HL-60/S4 (cell line): ENCODE measurements around the gene PTPDC1.

Experiments
- in situ Hi-C: fragments of 300-500 bp; cut with MboI; formaldehyde crosslinking; loops from 2 replicates; pipeline ENCODE4 v1.14.3; 2022; ENCODE audit warnings: low sequenced_read_pairs

The PTPDC1 gene

GRCh38 chr9:94084314-94084713, at the start of gene PTPDC1:
Gene PTPDC1, plus strand, starts transcription at chr9:94084464. Its CDS starts 67 bp downstream, at chr9:94084531.
- in situ Hi-C loops = no loop called here

GRCh38 chr9:94034511-94034910, 49.8 kb upstream of the PTPDC1 start:
- in situ Hi-C loops = no loop called here

- in situ Hi-C loops = no loop called here
These were observed 44.5 kb upstream of the PTPDC1 start for GRCh38 chr9:94039786-94040185.

- in situ Hi-C loops = no loop called here
These were observed 41.5 kb upstream of the PTPDC1 start for GRCh38 chr9:94042516-94043360.

GRCh38 chr9:94054716-94055115, 29.5 kb upstream of the PTPDC1 start:
- in situ Hi-C loops = no loop called here

GRCh38 chr9:94056442-94056974, 27.8 kb upstream of the PTPDC1 start:
- in situ Hi-C loops = no loop called here

GRCh38 chr9:94057918-94058317, 26.3 kb upstream of the PTPDC1 start:
- in situ Hi-C loops = no loop called here

- in situ Hi-C loops = loop anchor here (10.0 kb wide), 1 partner anchor 153 kb away; no protein-coding TSS in a partner anchor
These were observed 22.4 kb upstream of the PTPDC1 start for GRCh38 chr9:94061864-94062263.

GRCh38 chr9:94065535-94065961, 18.7 kb upstream of the PTPDC1 start:
- in situ Hi-C loops = loop anchor here (10.0 kb wide), 1 partner anchor 149 kb away; no protein-coding TSS in a partner anchor

- in situ Hi-C loops = loop anchor here (10.0 kb wide), 1 partner anchor 147 kb away; no protein-coding TSS in a partner anchor
These were observed 16.0 kb upstream of the PTPDC1 start for GRCh38 chr9:94068257-94068656.

GRCh38 chr9:94076557-94076956, 7.7 kb upstream of the PTPDC1 start:
- in situ Hi-C loops = no loop called here

GRCh38 chr9:94078086-94078485, 6.2 kb upstream of the PTPDC1 start:
- in situ Hi-C loops = no loop called here

GRCh38 chr9:94079236-94079635, 5.0 kb upstream of the PTPDC1 start:
- in situ Hi-C loops = no loop called here

- in situ Hi-C loops = no loop called here
These were observed 4.0 kb upstream of the PTPDC1 start for GRCh38 chr9:94080249-94080648.

GRCh38 chr9:94081435-94081834, 2.8 kb upstream of the PTPDC1 start:
- in situ Hi-C loops = no loop called here

GRCh38 chr9:94081864-94082463, 2.3 kb upstream of the PTPDC1 start:
- in situ Hi-C loops = no loop called here

- in situ Hi-C loops = no loop called here
These were observed 1.7 kb upstream of the PTPDC1 start for GRCh38 chr9:94082553-94082952.

GRCh38 chr9:94082956-94083355, 1.3 kb upstream of the PTPDC1 start:
- in situ Hi-C loops = no loop called here

- in situ Hi-C loops = no loop called here
These were observed 880 bp upstream of the PTPDC1 start for GRCh38 chr9:94083384-94083783.

- in situ Hi-C loops = no loop called here
These were observed 887 bp downstream of the PTPDC1 start for GRCh38 chr9:94085062-94085639.
